WERI-Rb-1 (cell line): ENCODE results near the gene ABCF2.

Experiments
- DNase-seq: peaks from one replicate; pipeline ENCODE4 v3.0.0-alpha.2; 2020
- H3K27ac ChIP-seq: fragments of 250-450 bp; sonication (Bioruptor Pico); 2 replicates; pipeline ENCODE4 v1.5.1; 2020; ENCODE audit warnings: mild to moderate bottlenecking, moderate library complexity
- H3K27me3 ChIP-seq: fragments of 250-450 bp; sonication (Bioruptor Pico); 2 replicates; pipeline ENCODE4 v1.5.1; 2021; ENCODE audit warnings: mild to moderate bottlenecking, low read depth, moderate library complexity; ENCODE audit not compliant: insufficient read depth, severe bottlenecking
- H3K36me3 ChIP-seq: fragments of 250-450 bp; sonication (Bioruptor Pico); 2 replicates; pipeline ENCODE4 v1.5.1; 2020; ENCODE audit warnings: mild to moderate bottlenecking, moderate library complexity
- H3K4me3 ChIP-seq: 2 replicates; pipeline ENCODE4 v1.5.1; 2011; ENCODE audit warnings: low read depth, mild to moderate bottlenecking, control low read depth, low read length
- H3K9me3 ChIP-seq: fragments of 250-450 bp; sonication (Bioruptor Pico); 2 replicates; pipeline ENCODE4 v1.5.1; 2021; ENCODE audit warnings: mild to moderate bottlenecking, moderate library complexity; ENCODE audit not compliant: severe bottlenecking
- CTCF ChIP-seq: IDR thresholded peaks from 2 replicates; pipeline ENCODE4 v1.5.1; 2011; ENCODE audit warnings: low read depth, mild to moderate bottlenecking, control low read depth, inconsistent platforms, low read length

The ABCF2 gene

GRCh38 chr7:151188252-151188542, 38.8 kb downstream of the ABCF2 start:
- H3K36me3 ChIP-seq = no peaks in the 10 kb centered on the region
- no peak for TF ChIP-seq CTCF
- no peak overlapping the region for H3K27ac ChIP-seq
- H3K27me3 ChIP-seq = no peaks in the 10 kb centered on the region
- no peaks in the 10 kb centered on the region for H3K9me3 ChIP-seq
- H3K4me3 ChIP-seq = no peak overlapping the region
- DNase-seq = no peak

GRCh38 chr7:151187409-151188251, 39.4 kb downstream of the ABCF2 start:
- no peaks in the 10 kb centered on the region for H3K9me3 ChIP-seq
- TF ChIP-seq CTCF = no peak
- no peak overlapping the region for H3K27ac ChIP-seq
- DNase-seq = no peak
- no peak overlapping the region for H3K4me3 ChIP-seq
- H3K27me3 ChIP-seq = no peaks in the 10 kb centered on the region
- H3K36me3 ChIP-seq = no peaks in the 10 kb centered on the region

GRCh38 chr7:151186640-151187408, 40.2 kb downstream of the ABCF2 start, which contains the start of gene ASB10:
TSS of gene ASB10 (minus strand) at chr7:151187250. CDS start at chr7:151187130, 120 bp downstream.
- H3K36me3 ChIP-seq = no peaks in the 10 kb centered on the region
- no peak within 1 kb of the TSS for H3K27ac ChIP-seq
- H3K27me3 ChIP-seq = no peaks in the 10 kb centered on the region
- TF ChIP-seq CTCF = no peak
- H3K9me3 ChIP-seq = no peaks in the 10 kb centered on the region
- no peak within 1 kb of the TSS for H3K4me3 ChIP-seq
- DNase-seq = no peak

GRCh38 chr7:151185762-151186639, 41.0 kb downstream of the ABCF2 start:
- DNase-seq = no peak
- no peak for TF ChIP-seq CTCF
- Histone ChIP-seq H3K4me3 (no peak overlapping the region), H3K9me3 (no peaks in the 10 kb centered on the region), H3K27me3 (no peaks in the 10 kb centered on the region), H3K36me3 (no peaks in the 10 kb centered on the region), H3K27ac (no peak overlapping the region)

- no peak overlapping the region for H3K27ac ChIP-seq
- H3K9me3 ChIP-seq = no peaks in the 10 kb centered on the region
- H3K27me3 ChIP-seq = no peaks in the 10 kb centered on the region
- no peak overlapping the region for H3K4me3 ChIP-seq
- no peak for TF ChIP-seq CTCF
- no peak for DNase-seq
- no peaks in the 10 kb centered on the region for H3K36me3 ChIP-seq
Observed at GRCh38 chr7:151181011-151181431, 46.0 kb downstream of the ABCF2 start.
